ENCODE data around the gene ASAP2.
"Not testable (repeated sequence)": the region's sequence is repeated elsewhere in the genome, so short reads cannot be mapped to it uniquely, and the experiment has no call there.

The ASAP2 gene

DNA sequence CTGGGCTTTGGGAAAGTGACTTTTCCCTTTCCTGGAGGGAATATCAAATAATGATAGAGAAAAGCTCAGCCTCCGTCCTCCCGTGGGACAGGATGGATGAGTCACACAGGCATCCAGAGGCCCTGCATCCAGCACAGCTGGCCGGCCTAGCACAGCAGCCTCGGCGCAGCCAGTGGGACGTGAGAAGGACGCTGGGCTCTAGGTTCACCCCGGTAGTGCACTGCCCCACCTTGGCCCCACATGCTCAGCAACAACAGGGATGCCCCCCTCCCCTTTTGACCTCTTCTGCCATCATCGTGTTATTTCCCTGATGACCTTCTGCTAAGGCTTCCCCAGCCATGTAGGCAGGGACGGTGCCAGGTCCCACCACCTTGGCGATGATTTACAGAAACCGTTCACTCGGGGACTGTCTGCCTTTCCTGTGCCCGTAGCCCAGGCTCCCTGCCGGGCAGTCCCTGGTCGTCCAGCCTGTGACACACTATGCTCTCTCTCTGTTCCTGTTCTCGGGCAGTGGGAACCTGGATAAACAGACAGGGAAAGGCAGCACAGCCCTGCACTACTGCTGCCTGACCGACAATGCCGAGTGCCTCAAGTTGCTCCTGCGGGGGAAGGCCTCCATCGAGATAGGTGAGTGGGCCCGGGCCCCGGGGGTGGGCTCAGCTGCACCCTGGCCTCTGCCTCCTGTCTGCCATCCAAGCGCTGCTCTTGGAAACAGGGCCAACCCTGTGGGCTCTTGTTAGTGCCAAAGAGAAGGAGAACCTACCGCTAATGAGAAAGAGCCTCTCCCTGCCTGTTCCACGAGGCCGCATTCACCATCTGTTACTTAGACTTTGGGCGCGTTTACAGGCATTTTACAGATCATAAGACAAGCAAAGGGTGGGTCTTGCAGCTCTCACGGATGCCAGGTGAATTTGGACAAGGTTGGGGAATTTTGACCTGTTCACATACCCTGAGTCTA, 172.1 kb downstream of the ASAP2 start:
- DNase-seq (ENCODE audit: low read depth, low spot score) = peak; percentile 56

DNA sequence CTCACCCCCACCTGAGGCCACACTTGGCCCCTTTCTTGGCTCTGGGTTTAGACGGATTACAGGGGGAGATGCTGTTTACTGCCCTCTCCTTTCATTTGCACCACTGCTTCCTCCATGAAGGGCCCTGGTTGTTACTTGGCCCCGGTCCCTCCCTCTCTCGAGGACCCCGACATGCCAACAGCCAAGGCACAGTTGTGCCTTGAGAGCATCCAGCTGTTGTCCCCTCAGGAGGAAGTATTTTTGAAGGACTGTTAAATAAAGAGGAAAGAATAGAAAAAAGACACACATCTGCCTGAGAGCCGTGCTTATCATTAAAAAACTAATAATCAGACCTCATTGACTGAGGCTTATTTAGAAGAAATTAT, 172.8 kb downstream of the ASAP2 start:
- DNase-seq (ENCODE audit: low read depth, low spot score) = no peak

DNA sequence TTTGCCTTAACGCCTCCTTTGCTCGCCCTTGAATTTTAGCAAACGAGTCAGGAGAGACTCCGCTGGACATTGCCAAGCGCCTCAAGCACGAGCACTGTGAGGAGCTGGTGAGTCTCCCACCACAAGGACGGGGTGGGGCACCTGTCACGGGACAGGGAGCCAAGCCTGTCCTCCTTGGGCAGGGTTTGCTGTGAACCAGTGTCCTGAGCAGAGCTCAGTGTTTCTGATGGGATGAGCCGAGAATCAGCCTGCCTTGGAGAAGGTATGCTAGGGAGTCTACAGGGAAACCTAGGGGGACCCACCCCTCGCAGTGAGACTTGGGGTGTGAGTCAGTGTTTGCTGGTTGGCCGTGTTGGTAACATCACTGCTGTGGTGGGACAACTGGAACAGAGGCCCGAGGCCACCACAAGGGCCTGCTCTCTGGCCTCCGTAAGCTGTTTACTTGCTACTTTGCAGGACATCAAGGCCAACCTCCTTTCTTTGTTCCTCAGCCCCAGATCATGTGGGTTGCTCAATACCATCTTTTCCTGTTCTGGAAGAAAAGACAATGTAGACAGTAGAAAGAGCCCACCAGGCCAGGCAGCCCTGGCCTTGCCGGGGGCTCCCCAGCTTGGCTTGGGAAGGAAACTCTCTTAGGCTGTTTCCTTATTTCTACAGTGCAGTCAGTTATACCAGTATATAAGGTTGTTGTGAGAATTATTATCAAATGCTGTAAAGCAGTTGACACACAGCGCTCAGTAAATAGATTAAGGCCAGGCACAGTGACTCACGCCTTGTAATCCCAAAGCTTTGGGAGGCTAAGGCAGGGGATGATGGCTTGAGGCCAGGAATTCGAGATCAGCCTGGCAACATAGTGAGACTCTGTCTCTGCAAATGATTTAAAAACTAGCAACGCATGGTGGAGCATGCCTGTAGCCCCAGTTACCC, 174.4 kb downstream of the ASAP2 start:
- peak; percentile 70 for DNase-seq (ENCODE audit: low read depth, low spot score)

DNA sequence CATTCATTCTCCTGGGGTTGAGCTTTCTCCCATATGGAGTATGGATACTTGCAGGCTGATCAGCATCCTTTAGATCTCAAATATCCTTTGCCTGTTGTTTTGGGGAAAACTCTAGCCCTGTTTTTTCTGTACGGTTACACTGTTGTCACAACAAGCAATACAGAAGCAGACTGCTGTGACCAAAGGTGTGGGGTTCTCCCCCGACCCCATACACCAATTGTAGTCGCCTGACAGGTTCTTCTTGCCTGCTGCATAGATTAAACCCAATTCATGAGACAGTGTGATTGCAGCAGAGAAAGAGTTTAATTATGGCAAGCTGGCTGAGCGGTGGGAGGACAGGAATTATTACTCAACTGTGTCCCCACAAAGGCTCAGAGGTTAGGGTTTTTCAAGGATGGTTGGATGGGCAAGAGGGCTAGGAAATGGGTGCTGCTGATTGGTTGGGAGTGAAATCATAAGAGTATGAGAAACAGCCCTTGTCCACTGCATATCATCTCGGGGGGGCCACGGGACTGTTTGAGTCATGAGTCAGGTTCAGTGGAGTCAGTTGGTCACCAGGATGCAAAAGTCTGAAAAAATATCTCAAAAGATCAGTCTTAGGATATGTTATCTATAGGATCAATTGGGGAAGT, 176.1 kb downstream of the ASAP2 start:
- no peak for DNase-seq (ENCODE audit: low read depth, low spot score)

DNA sequence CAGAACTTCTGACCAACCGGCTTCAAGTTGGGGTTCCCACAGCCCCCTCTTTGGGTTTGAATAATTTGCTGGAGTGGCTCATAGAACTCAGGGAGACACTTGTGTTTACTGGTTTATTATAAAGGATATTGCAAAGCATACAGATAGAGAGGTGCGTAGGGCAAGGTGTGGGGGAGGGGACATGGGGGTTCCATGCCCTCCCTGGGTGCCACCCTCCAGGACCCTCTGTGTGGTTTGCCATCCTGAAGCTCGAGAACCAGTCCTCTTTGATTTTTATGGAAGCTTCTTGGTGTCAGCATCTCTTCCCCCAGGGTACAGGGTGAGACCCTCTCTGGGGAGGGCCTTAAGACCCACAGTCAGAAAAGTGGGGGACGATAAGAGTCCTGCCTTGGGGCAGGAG, 177.9 kb downstream of the ASAP2 start:
- DNase-seq (ENCODE audit: low read depth, low spot score) = no peak

DNA sequence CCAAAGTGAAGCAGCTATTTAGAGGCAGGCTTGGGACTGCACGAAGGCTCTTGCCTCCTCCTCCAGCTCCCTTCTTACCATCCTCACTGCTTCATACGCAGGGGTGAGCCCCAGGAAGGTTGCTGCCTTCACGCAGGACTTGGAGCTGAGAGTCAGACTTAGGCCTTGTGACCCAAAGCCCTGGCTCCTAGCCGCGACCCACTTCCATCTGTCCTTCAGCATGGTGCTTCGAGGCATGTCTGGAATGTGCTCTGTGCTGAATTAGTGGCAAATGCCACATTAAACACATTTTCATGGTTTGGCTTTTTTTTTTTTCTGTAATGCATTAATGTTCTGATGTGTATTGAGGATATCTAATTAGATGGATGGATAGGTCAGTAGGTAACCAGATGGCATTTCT, 179.2 kb downstream of the ASAP2 start:
- no peak for DNase-seq (ENCODE audit: low read depth, low spot score)

DNA sequence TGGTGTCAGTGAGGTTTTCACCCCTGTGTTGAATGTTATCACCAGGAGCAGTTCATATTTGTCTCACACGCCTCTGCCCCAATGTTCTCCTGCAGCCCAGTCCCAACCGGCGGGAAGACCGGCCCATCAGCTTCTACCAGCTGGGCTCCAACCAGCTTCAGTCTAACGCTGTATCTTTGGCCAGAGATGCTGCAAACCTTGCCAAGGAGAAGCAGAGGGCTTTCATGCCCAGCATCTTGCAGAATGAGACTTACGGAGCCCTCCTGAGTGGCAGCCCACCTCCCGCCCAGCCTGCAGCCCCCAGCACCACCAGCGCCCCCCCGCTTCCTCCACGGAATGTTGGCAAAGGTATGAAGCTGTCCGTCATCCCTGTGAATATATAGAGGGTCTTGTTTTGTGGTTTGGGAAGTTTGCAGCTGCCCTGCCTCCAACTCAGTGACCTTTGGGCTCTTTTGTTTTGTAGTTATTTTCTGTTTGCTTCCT, 181.6 kb downstream of the ASAP2 start:
- no peak for DNase-seq (ENCODE audit: low read depth, low spot score)

DNA sequence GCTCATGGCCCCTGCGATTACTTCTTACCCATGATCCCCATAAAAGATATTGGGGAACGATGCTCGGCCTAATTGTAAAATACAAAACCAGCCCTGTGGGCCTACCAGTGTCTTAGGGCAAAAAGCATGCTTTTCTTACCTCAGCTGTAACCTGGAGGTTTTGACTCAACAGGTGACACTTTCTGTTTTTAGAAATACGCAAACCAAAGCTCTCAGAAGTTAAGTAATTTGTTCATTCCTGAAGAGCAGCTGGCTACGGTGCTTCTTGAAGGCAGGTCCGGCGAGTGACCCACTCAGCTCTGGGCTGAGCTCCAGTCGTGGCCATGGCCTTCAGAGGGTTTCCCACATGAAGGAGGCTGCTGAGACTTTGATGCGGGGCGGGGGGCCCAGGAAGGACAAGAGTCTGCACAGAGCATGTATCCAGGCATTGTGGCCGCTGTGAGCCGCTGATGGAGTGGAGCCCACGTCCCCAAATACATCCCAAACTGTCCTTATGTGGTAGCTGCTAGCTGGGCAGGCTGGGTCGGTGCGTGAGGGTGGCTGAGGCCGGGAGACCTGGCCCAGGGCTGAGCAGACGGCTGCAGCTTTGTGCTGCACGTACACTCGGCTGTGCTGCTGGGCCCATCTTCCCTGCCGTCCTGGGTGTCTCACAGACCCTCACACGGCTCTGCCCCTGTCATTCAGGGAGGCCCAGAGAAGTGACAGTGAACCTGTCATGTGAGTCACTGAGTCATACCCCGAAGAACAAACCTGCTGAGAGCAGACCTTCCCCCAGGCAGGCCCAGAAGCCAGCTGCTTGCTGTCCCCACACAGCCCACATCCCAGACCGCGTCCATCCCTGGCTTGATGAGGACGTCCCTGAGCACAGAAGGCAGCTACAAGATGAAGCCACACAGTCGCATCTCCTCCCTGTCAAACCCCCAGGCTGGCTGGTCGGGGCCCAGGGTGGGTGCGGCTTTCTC, 182.6 kb downstream of the ASAP2 start:
- DNase-seq (ENCODE audit: low read depth, low spot score) = no peak

DNA sequence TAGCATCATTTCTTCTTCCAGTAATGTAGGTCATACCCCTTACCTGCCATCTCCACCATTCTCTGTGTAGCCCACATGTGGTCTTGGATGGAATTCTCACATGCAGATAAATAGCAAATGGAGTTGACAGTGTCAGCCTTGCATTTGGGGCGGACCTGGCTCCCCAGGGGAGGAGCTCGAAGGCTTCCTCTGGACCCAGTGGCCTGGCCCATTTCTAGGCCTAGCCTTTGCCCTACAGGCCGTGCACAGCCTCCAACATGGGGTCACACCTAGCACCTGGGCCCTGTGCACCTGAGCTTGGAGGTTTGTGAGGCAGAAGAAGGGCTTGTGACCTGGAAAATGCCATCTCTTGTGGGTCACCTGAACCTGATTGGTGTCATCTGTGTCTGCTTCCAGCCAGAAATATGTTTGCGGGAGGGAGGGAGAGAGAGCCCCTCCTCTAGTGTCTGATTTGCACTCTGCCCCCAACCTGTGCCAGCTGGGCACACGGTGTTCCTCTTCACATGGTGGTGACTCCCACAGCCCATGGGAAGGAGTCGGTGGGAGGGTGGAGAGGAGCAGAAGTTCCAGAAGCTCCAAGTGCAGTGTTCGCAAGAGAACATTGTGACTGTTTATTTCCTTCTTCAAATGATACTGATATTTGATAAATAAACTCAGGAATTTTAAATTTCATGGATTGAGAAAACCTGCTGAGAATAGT, 183.7 kb downstream of the ASAP2 start:
- DNase-seq (ENCODE audit: low read depth, low spot score) = no peak

DNA sequence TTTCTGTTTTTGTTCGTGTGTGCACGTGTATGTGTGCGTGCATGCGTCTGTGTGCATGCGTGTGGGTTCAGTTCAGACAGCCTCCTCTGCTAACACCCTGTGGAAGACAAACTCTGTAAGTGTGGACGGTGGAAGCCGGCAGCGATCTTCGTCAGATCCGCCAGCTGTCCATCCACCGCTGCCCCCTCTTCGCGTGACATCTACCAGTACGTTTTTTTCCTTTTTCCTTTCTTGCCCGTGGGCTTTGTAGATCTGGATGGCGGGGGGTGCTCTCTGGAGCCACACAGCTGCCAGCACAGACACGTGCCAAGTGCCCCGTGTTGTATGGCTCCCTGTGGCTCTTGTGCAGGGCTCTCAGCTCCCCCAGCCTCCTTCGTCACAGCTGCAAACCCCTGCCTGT, 184.4 kb downstream of the ASAP2 start:
- no peak for DNase-seq (ENCODE audit: low read depth, low spot score)

DNA sequence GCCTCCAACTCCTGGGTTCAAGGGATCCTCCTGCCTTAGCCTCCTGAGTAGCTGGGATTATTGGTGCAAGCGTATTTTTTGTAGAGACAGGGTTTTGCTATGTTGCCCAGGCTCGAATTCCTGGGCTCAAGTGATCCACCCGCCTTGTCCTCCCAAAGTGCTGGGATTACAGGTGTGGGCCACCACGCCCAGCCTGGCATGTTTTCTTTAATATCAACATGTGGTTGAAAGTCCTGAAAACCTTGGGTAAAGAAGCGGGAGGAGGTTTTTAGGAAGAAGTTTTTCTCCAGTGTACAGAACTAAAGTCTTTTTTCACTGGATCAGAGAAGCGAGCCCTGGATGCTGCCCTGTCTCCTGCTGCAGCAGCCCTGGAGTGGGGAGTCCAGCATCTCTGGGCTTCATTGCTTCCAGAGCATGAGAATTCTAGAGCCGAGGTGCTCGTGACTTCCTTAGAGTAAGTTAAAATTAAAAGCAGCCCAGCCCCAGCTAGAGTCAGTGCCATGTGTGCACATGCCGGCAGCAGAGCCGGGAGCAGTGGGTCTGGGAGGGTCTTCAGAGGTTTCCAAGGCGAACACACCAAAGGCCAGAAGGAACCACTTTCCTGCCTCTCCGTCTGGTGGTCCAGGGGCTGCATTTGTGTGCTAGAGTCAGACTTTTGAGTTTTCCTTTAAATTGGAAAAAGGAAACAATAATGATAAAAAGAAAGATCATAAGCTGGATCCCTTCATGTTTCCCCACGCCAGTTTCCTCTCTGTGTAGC, 185.5 kb downstream of the ASAP2 start:
- no peak for DNase-seq (ENCODE audit: low read depth, low spot score)

DNA sequence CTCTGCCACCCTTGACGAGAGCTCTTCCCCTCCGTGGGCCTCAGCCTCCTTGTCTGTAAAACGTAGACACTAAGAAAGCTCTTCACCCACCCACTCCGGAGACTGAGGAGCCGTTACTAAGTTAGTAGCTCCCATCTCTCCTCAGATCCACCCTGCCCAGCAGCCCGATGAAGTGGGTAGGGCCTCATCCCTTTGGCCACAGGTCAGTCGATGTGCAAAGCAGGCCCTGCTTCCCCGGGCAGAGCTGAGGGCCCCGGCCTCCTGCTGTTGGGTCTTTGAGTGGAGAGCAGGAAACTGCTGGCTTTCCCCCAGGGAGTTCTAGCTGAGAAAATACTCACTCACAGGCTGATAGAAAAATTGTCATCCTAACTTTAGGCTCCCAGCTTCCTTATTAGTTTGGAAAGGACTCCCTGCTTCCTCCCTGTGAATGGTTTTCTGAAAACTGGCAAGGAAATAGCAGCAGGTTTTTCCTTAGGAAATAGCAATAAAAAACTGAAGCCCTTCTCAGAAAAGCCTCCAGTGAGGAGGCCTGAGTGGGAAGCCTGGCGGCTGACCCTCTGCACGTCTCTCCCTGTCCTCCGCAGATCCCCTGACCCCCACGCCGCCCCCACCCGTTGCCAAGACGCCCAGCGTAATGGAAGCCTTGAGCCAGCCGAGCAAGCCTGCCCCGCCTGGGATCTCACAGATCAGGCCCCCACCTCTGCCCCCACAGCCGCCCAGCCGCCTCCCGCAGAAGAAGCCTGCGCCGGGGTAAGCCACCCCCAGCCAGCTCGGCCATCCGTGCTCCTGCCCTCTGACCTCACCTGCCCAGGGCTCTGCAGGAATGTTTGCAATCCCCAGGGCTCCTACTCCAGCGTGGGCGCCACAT, 186.5 kb downstream of the ASAP2 start:
- DNase-seq (ENCODE audit: low read depth, low spot score) = peak; percentile 58

DNA sequence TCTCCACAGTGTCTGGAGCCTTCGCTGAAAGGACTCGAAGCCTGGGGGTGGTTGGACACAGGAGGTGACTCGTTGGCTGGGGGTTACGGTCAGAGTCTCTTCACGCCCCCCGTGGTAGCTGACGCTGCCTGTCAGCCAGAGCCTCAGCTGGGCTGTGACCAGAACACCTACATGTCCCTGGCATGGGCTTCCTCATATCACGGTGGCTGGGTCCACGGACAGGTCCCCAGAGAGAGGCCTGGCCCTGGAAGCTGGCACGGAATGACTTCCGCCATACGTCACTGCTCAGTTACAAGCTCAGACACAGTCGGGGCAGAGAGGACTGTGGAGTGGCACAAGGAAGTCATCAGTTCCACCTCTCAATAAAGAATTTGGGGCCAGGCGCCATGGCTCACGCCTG, 188.2 kb downstream of the ASAP2 start:
- DNase-seq (ENCODE audit: low read depth, low spot score) = no peak

DNA sequence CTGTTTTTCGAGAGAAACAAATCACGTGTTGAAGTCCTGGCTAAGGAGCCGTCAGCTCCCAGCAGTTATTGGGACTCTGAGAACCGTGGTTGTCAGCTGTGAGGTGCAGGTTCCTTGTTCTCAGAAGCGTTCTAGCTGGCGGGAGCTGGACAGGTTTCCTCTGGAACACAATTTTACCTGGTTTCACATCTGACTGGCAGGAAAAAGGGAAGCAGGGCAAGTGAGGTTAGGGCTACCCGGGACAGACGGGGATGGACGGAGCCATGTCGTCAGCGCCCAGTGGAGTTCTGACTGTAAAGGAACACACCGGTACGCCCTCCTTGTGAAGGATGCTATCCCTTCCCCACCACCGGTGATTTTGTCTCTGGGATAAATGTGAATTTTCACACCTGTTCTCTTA, 190.6 kb downstream of the ASAP2 start:
- no peak for DNase-seq (ENCODE audit: low read depth, low spot score)

DNA sequence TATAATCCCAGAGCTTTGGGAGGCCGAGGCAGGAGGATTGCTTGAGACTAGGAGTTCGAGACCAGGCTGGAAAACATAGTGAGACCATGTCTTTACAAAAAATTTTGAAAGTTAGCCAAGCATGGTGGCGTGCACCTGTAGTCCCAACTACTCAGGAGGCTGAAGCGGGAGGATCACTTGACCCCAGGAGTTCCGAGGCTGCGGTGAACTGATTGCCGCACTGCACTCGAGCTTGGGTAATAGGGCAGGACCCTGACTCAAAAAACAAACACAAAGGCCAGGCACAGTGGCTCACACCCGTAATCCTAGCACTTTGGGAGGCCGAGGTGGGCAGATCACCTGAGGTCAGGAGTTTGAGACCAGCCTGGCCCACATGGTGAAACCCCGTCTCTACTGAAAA, 191.6 kb downstream of the ASAP2 start:
- not testable (repeated sequence) for DNase-seq (ENCODE audit: low read depth, low spot score)

DNA sequence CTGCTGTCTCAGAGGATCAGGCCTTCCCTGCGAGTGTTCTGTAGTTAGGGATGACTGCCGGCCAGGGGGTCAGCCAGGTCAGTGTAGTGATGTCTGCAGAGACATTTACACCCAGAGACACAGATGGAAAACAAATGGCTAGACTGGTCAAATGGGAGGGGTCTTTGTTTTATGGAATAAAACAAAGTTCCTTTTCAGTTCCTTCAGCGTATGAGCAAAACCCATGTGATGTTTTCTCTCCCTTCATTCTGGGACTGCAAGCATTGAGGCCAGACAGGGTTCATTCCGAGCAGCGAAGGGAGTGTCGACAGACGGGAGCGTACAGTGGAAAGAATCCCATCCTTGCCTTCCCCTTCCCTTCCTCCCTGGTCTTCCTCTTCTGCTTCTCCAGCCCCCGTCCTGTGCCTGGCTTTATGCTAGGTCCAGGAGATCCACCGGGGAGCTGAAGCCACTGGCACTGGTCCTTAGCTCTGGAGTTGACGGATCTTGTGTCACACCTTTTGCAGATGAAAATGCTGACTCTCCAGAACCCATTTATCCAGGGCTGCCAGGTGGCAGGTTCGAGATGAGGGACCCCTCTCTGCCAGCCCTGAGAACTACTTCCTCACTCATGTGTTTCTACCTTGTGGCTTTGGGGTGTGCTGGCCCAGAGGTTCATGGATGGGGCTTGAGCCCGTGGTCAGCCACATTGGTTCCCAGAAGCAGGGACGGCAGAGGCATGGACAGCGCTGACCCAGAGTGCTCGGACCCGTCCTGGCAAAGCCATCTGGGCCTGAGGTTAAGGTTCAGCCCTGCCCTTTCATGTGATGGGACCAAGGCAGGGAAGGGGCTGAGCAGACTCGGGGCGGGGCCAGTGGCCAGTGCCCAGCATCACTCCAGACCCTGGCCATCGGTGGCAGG, 192.5 kb downstream of the ASAP2 start:
- DNase-seq (ENCODE audit: low read depth, low spot score) = no peak
